Activated CD8-positive, alpha-beta memory T cell treated with anti-CD3 and anti-CD28 coated beads, Interleukin-2, amount 50 U/mL, for 48 hours (primary cell): Measurements from ENCODE around the gene HOXA6.

Experiments used
- DNase-seq: peaks from one replicate; pipeline ENCODE4 v3.0.0-alpha.2; 2020

The HOXA6 gene

DNA sequence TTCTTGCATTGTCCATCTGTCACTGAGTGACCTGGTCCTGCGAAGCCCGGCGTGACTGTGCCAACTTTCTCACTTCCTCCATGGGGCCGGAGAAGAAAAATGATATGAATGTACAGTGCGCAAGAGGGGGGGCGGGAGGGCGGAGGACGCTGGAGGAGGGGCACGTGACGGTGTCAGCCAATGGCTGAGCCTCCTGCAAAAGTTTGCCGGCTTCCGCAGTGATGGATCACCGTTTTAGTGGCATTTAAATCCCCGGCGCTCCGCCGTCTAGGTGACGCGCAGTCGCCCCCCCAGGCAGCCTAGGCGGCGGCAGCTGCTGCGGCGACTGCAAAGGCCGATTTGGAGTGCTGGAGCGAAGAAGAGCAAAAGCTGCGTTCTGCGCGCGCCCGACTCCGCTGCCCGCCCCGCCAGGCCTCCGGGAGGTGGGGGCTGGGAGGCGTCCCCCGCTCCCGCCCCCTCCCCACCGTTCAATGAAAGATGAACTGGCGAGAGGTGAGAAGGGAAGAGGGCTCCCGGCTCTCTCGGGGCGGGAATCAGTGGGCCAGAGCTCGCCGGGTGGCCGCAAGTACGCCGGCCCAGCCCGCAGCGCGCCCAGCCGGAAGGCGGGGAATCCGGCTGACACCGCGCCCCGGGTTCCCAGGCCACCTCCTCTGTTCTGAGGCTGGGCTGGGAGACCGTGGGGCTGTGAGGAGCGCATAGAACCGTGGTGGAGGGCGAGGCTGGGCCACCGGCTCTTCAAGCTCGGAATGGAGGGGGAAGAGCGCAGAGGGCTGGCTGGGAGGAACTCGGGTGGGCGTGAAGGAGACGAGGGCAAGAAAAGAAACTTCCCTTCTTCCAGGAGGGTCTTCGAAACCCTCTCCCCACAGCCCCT, 51.4 kb downstream of the HOXA6 start, which contains the start of gene HOXA1:
TSS of gene HOXA1 (minus strand) at position 104 of the 871 bp plus-strand sequence. CDS start at position 16, 88 bp downstream.
- peak; percentile 83 for DNase-seq
